CD4-positive, alpha-beta T cell treated with Interleukin-1 beta for 1 hour (primary cell): ENCODE results near the gene VPS37C.

Experiments used
- DNase-seq, 2 donors: peaks; one replicate each; pipeline ENCODE4 v3.0.0-alpha.2; 2020 to 2022

VPS37C gene

DNA sequence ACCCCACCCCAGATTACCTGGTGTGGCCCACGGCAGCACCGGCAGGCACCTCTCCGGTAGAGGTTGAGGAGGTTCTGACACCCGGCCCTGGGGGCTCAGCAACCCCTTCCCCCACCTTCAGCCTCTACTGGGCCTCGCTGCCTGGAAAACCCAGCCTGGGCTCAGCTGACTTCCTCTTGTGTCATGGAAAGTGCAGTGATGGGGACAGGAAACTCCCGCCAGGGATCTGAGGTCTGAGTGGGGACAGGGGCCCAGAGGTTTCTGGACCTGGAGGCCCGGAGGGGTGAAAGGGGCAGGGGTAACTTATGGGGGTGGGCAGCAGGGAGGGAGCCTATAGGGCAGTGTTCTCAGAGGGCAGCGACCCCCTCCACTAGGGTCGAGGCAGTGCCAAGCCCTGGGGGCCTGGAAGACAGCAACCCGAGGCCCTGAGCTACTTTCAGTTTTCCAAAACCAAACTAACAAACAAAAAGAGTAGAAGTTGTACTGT lies 68.9 kb downstream of the VPS37C start:
- peak; percentile 68 to 73 for DNase-seq

DNA sequence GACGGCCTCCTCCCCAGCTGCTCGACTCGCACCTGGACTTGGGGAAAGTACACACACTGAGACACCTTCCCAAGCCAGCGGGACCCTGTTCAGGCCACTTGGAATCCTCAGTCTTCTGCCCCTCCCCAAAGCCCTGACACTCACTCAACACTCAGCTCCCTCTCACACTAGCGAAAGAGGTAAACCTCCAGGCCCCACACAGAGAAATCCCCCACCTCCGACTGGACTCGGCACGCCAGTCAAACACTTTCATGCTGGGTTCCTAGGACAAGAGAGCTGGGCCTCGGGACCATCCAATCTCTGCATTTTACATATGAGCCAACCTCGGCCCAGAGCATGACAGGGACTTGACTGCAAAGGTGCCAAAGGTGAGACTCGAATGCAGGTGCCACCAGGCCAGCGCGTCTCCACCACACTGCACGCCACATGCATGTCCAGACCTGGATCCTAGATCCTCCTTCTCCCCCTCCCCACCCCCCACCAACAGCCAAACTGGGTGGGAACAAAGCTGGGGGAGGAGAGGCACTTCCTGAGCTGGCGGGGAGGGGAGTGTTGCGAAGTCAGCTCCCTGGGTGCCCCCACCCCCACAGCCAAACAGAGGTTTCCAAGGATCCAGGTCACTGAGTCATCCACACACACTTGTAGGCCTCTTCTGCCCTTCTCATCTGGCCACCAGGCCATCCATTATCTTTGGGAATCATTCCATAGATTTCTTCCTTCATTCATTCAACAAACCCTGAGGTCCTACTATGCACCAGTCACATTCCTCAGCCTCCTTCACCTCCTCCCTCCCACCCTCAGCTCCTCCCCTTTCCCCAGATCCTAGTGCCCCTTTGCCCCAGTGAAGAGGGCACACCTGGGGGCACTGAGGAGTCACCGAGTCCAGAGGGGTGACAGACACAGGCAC lies 69.6 kb downstream of the VPS37C start:
- DNase-seq: peak; percentile 45 to 55

DNA sequence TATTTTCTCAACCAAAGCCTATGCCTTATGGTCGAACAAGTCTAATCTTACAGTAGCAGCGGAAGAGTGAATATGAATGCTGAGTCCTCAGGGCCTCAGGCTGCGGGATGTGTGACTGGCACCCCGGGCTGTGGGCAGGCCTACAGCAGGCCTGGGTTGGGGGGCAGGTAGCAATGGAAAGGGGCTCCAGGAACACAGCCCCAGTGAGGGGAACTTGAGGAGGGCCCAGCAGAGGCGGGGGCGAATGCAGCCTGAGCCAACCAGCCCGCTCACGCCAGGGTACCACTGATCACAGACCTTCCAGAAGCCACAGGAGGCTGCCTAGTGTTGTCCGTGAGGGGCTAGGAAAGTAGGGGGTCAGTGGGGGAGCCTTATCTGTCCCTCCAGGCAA lies 70.2 kb downstream of the VPS37C start:
- DNase-seq: no peak

DNA sequence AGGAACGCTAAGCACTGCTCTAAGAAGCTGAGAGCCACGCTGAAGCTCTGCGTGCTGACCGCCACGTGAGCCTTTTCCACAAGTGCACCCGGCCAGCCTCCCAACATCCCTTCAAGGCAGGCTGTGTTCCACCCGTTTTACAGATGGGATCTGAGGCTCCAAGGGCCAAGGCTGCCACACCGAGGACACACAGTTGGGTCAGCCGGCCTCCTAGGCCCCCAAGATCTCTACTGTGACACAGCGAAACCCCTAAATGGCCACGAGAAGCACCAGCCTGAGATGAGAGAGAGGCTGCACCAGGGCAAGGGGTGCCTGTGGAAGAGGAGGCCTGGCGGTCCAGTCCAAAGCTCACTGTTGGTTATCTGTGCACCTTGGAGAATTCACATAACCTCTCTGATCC lies 70.7 kb downstream of the VPS37C start:
- no peak for DNase-seq

DNA sequence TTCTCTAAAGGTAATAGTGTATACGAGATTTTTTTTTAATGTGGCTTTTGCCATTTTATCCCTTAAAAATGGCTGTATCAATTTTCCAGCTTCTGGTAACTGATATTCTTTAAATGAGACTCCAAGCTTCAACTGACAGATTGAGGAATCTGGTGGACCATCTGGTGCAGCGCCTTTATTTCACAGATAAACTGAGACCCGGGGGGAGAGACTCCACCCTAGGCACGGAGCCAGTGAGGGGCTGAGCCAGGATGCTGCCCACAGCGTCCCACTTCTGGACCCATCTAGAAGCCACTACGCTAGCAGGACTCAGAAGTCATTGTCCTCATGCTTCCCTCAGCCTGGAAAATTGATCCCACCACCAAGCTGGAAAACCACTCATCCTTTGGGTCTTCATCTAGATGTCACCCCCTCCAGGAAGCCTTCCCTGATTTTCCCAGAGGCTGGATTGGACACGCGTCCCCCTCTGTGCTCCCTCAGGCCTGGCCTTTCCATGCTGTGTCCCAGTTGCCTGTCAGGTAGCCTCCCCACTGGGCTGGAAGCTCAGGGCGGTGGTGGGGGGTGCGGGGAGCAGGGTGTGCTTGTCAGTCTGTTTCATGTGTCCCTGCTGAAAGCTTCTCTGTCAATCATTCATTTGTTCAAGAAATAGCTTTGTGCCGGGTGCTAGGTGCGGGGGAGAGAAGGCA lies 71.3 kb downstream of the VPS37C start:
- DNase-seq: no peak

DNA sequence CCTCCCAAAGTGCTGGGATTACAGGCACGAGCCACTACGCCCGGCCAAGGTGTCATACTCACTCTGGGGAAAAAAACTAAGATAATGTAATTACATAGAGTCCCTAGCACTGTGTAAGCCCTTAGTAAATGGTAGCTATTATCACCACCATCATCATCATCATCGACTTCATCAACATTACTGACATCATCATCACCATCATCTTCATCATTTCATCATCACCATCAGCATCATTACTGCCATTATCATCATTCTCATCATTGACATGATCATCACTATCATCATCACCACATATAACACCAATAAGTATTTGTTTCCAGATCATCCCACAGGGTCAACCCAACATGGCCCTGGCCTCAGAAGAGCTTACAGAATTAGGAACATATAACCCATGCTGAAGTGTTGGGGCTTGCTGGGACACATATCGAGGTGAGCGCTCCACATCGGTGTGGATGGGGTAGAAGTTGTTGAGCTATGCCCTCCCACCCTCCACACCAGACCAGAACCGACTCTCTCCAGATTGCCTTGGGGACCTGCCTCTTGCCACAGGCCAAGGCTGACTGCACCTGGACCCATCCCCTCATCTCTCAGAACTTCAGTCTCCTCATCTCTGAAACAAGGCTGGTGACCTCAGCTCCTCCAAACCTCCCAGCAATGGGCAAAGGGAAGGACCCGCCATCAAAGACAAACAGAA lies 73.7 kb downstream of the VPS37C start:
- DNase-seq: no peak

DNA sequence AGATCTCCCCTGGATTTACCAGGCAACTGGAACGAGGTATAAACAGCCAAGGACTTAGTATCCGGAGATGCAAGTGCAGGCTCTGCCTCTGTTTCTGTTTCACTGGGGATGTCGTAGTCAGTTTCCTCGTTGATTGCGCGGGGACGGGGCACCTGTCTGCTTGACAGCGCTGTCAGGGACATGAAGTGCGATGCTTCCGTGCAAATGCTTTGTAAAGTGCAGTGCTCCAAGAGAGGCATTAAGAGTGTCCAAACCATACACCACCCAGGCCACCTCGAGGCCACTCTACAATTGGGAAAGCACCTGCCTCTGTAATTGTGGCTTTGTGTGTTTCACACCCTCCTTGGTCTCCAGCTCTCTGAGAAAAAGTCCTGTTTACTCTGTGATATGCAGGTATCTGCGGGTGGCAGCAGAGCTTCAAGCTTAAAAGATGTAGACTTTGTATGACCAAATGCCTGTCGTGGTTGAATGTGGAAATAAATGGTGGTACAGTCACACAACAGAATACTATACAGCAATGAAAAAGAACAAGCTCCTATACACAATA lies 77.6 kb downstream of the VPS37C start:
- DNase-seq: peak; percentile 65 to 83

DNA sequence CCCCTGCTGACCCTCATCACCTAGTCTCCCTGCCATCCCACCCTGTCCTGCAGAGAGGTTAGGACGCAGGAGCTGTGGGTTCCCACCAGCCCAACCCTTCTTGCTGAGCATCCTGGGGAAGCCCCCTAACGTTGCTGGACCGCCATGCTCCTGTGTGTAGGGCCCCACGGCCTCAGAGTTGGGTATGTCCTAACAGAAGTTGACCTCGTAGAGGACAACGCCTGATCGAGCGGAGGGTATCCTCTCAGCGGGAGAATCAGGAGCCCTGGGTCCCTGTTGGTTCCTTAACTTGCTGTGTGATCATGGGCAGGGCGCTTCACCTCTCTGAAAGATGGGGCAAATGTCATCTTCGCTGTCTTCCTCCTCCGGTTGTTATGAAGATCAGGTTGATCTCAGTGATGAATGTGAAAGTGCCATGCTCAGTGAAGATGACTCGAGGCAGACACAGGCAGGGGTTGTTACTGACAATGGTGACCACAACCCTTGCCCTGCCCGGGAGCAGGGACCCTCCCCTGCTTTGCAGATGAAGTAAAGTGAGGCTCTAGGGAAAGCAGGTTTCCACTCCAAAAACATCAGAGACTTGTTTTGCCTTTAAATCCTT lies 78.2 kb downstream of the VPS37C start:
- peak in 1 of 2 donors; percentile 47 for DNase-seq

DNA sequence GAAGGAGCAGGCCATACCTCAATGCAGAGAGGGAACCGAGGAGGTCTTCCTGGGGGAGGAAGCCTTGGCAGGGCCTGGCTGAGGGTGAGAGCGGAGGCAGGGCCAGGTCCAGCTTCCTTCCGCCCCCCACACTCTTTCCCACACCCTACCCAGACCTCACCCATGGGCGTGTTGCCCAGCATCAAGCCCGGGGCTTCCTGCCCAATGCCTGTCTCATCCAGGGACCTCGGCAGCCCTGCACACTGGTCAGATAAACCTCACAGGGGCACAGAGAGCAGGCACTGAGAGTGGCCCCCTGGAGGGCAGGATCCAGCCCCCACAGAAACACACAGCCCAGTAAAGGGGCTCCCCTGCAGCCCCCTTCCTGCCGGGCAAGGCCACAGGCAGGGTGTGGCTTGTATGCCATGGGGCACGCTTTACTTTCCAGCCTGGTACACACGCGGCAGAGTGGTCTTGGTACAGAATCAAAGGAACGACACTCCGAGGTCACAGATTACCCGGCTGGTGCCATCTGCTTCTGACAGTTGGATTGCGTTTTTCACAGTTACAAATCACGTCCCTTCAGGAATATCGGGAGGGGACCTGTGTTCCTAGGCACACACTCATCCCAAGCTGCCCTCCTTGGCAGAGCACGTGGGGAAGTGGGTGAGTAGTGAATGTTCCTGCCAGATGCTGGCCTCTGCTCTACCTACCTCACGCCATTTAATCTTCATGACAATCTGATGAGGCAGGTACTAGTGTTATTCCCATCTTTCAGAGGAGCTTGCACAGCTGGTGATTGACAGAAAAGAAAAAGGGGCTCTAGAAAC lies 79.0 kb downstream of the VPS37C start:
- no peak for DNase-seq

DNA sequence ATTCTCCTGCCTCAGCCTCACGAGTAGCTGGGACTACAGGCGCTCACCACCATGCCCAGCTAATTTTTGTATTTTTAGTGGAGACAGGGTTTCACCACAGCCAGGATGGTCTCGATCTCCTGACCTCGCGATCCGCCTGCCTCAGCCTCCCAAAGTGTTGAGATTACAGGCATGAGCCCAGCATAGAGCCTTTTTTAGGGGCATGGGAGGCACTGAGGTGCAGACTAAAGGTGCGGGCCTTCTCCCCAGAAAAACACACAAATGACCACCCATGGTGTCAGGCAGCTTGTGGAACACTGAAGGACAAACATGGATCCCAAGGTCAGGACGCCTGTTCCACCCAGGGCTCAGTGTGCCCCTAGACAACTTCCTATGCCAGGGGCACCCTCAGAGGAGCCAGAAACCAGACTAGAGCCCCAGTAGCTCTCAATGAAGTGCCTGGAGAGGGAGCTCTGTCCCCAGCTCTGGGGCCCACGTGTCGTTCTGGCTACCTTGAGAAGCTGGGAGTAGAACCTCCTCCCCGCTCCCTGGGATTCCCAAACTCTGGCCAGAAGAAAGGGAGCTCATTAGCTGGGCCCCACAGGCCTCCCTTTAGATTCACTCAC lies 80.1 kb downstream of the VPS37C start:
- DNase-seq: no peak

DNA sequence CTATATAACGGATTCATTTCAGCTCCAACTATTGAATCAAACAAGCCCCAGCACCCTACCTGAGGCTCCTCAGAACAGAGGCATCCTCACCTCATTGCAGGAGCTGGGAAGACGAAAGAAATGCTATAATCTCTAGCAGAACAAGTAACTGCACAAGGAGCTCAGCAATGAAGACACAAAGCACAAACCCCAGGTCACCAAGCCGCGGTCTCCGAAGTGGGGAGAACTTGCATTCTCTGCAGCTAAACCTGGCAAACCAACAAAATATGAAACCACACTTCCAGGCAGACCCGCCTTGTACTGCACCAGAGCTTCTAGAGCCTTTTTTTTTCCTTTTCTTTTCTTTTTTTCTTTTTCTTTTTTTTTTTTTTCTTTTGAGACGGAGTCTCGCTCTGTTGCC lies 80.7 kb downstream of the VPS37C start:
- peak in 1 of 2 donors; percentile 49 for DNase-seq
